GM12865 (cell line): Measurements from ENCODE around the gene KRTAP10-5.

Experiments
- DNase-seq: peaks from one replicate; pipeline ENCODE4 v3.0.0; 2010; ENCODE audit warnings: low read depth
- H3K4me3 ChIP-seq: 2 replicates; pipeline ENCODE4 v1.5.1; 2011; ENCODE audit warnings: mild to moderate bottlenecking, low read depth, low read length, control low read depth
- CTCF ChIP-seq: IDR thresholded peaks from 2 replicates; pipeline ENCODE4 v1.5.1; 2011; ENCODE audit warnings: low read length, control low read depth, low read depth, inconsistent platforms; ENCODE audit not compliant: insufficient read depth; ENCODE audit errors: missing control alignments

The KRTAP10-5 gene

GRCh38 chr21:44583800-44584147 lies 3.4 kb upstream of the KRTAP10-5 start:
- H3K4me3 ChIP-seq: no peak overlapping the region
- DNase-seq: peak; percentile 17
- no peak for TF ChIP-seq CTCF

GRCh38 chr21:44583089-44583799 lies 2.8 kb upstream of the KRTAP10-5 start:
- TF ChIP-seq CTCF: no peak
- DNase-seq: no peak
- no peak overlapping the region for H3K4me3 ChIP-seq

GRCh38 chr21:44582055-44582454 lies 1.7 kb upstream of the KRTAP10-5 start:
- no peak for DNase-seq
- no peak overlapping the region for H3K4me3 ChIP-seq
- no peak for TF ChIP-seq CTCF

GRCh38 chr21:44581158-44581557 lies 754 bp upstream of the KRTAP10-5 start:
- TF ChIP-seq CTCF: no peak
- no peak overlapping the region for H3K4me3 ChIP-seq
- DNase-seq: no peak

GRCh38 chr21:44579833-44580144 lies 615 bp downstream of the KRTAP10-5 start:
- DNase-seq: no peak
- no peak for TF ChIP-seq CTCF
- H3K4me3 ChIP-seq: no peak overlapping the region

GRCh38 chr21:44579056-44579832 lies 1.2 kb downstream of the KRTAP10-5 start:
- TF ChIP-seq CTCF: no peak
- no peak overlapping the region for H3K4me3 ChIP-seq
- no peak for DNase-seq
